Activated T-helper 1 cell treated with Interleukin-2 at 50 U/mL for 16 hours (primary cell): Measurements from ENCODE around the gene TUB.

Experiments
- DNase-seq: peaks from one replicate; pipeline ENCODE4 v3.0.0-alpha.2; 2020; ENCODE audit warnings: low read depth

The TUB gene

GRCh38 chr11:8108421-8108820 lies 27.4 kb downstream of the TUB start:
- DNase-seq, result no peak

GRCh38 chr11:8109675-8110074 lies 28.7 kb downstream of the TUB start:
- DNase-seq, result no peak

GRCh38 chr11:8110396-8110795 lies 29.4 kb downstream of the TUB start:
- DNase-seq, result no peak

DNA sequence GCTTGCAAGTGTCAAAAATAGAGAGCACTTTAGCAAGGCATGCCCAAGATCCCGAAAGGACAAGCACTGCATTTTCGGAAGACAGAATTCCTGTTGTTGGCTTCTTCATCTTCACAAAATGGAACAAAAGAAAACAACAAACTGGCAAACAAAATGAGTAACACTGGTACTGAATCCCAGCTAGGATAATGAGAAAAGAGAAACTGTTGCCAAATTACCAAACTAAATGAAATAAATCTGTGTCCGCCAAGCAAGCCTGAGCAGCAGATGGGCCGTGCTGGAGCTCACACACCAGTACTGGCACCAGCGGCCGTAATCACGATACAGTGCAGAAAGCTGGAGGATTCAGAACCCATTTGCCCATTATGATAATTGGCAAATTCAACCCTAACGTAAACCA lies 30.6 kb downstream of the TUB start:
- no peak for DNase-seq

GRCh38 chr11:8122173-8122764 lies 41.3 kb downstream of the TUB start:
- DNase-seq, result no peak

DNA sequence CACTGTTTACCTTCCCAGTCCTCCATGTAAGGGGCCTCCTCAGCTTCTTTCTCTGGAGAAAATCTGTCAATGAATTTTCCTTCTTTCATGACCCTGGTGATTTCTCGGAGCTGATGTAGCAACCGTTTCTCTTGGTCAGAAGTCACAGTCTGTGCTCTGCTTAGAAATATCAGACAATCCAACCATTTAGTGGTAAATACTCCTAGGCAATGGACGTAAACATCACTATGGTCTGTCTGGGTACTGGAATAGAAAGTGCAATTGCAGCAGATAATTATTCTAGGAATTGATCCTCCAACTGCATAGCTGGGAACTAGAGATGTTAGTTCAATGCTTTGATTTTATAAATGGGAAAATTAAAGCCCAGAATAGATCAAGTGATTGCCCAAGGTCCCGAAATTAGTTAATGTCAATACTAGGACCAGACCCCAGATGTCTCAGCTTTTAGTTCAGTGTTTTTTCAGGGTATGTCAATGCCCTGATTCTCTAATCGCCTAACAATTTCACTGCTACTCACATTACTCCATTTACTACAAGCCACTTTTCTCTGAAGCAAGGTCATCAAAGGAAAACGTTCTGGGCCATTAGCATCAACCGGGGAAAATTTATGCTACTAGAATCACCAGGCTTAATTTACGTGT lies 45.8 kb downstream of the TUB start:
- DNase-seq, result no peak

DNA sequence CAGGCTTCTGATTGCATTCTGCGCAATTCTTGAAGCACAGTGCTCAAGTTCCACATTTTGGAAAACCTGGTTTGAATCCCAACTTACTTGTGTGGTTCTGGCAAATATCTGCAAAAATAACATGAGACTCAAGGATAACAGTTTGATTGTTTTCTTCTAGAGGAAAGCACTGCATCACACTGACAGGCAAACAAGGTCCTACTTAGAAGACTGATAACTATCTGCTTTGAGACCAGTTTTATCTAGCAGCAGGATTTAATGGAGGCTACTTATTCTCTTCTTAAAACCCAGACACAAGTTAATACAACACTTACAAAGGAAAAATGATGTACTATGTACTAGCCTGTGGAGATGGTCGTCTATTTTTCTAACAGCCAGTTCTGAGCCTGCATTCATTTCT lies 46.4 kb downstream of the TUB start:
- no peak for DNase-seq

GRCh38 chr11:8138526-8138925 lies 57.5 kb downstream of the TUB start:
- DNase-seq, result no peak

GRCh38 chr11:8149726-8150125 lies 68.7 kb downstream of the TUB start:
- no peak for DNase-seq
